Gastroesophageal sphincter (tissue), 3 donors: Measurements from ENCODE around the gene IFNA7.

Experiments used
- CTCF ChIP-seq, 4 experiments: fragments of 200-600 bp in 2 of 4; fragments of 450-650 bp in 2 of 4; sonication (generic) in 1 of 4; IDR thresholded peaks; one replicate each; pipeline ENCODE4 v1.5.1; 2017 to 2019; ENCODE audit warnings: antibody characterized with exemption in 4 of 4, mild to moderate bottlenecking in 2 of 4, moderate library complexity in 2 of 4
- EP300 ChIP-seq: sonication (generic); formaldehyde crosslinking; IDR thresholded peaks from one replicate; pipeline ENCODE4 v1.6.1; 2017; ENCODE audit warnings: antibody characterized with exemption, mild to moderate bottlenecking
- POLR2A ChIP-seq, 2 donors: fragments of 450-650 bp; IDR thresholded peaks; one replicate each; pipeline ENCODE4 v1.6.1; 2017; ENCODE audit warnings: antibody characterized with exemption in 2 of 2, mild to moderate bottlenecking in 2 of 2, moderate library complexity in 1 of 2

DNA sequence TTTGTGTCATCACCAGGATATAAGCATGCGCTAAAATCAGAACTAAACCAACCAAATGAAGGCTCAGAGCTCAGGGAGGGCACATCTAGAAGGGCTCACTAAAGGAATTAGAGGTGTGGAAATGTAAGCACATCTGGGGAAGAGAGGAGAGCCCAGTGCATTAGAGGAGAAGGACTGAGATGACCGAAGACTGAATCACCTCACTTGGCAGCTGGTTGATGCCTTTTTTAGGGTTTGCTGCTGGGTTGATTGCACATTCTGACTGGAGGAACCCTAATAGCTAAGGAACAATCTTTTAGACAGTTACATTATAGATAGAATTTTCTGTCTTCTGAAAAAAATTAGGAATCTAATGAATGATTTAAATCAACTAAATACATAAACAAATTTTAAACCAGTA lies 27.3 kb downstream of the IFNA7 start:
- no peak for TF ChIP-seq CTCF (IDR thresholded peaks at IDR 0.05)
- TF ChIP-seq EP300: no peak
- TF ChIP-seq POLR2A (IDR thresholded peaks at IDR 0.05): no peak
